HG02938 (cell line): Measurements from ENCODE around the gene MRPL24.

Experiments used
- ATAC-seq: cut with Tn5 transposase; IDR thresholded peaks from one replicate; pipeline ENCODE4 v1.9.1; 2021; ENCODE audit warnings: mild to moderate bottlenecking, moderate library complexity; ENCODE audit not compliant: unreplicated experiment

The MRPL24 gene

GRCh38 chr1:156744344-156744743 is 3.5 kb upstream of the MRPL24 start:
- ATAC-seq: no peak

GRCh38 chr1:156743367-156744302 is 2.7 kb upstream of the MRPL24 start:
- ATAC-seq: no peak

DNA sequence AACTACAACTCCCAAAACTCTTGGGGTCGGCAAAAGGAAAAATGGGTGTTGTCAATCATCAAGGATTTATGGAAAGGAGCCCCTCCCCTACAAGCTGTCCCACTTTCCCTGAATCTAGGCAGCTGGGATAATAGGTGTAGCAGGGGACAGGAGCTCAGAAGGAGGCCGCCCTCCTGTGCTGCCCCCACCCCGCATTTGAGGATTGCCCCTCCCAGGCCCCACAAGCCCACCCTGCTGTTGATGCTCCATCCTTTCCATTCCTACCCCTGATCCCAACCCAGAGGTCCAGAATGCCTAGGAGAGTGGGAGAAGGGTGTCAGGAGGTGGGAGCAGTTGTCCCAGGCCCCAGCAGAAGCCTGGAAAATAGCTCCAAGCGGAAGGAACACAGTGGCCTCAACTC is 1.9 kb upstream of the MRPL24 start:
- no peak for ATAC-seq

- ATAC-seq: no peak
Observed at GRCh38 chr1:156742017-156742416, 1.1 kb upstream of the MRPL24 start.

GRCh38 chr1:156741481-156741983 is 644 bp upstream of the MRPL24 start:
- ATAC-seq: no peak

DNA sequence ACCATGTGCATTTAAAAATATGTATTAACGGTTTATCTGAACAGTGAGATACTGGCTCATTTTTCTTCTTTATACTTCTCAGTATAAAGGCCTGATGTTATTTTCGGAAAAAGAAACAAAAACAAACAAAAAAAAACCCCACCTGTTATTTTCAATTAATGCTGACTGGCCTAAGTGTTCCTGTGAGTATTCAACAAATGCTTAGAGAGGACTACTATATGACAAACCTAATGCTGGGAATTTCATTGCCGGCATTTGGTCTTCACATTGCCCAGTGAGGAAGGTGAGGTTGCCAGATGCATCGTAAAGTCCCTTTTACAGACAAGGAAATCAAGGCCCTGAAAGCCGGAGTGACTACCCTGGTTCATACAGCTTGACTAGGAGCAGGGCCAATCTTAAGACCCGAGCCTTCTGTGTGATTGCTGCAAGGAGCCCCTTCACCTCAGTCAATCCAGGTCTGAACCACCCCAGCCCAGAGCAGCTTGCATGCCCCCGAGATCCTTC is 599 bp downstream of the MRPL24 start:
- no peak for ATAC-seq

GRCh38 chr1:156738916-156739315 is 2.0 kb downstream of the MRPL24 start:
- ATAC-seq: no peak

DNA sequence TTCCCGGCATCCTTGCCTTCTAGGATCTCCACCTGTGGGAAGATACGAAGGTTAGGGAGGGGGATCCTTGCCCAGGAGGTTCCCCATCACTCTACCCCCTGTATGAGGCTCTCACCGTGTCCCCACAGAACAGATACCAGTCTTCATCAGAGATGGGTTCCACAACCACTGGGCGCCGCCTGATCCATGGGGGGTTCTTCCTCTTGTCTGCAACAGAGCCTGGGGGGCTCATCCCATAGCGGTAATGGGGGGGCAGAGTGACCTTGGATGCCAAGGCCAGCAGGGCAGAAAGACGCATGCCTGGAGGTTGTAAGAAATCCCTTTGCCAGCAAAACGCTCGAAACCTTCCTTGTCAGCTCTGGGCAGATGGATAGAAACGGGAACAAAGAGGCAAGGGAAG is 2.5 kb downstream of the MRPL24 start:
- no peak for ATAC-seq

DNA sequence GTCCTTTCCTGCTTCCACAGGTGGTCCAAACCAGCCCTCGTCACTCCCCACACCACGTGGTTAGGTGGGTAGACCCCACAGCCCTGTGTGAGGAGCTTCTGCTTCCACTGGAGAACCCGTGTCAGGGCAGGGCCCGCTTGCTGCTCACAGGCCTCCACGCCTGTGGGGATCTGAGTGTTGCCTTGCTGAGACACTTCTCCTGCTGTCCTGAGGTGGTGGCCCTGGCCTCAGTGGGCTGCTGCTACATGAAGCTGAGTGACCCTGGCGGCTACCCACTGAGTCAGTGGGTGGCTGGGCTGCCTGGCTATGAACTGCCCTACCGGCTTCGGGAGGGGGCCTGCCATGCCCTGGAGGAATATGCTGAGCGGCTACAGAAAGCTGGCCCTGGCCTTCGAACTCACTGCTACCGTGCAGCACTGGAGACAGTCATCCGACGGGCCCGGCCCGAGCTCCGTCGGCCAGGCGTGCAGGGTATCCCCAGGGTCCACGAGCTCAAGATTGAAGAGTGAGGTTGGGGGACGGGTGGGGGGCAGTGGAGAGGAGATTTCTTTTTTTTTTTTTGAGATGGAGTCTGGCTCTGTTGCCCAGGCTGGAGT is 6.8 kb downstream of the MRPL24 start:
- ATAC-seq: no peak

GRCh38 chr1:156728599-156729462 is 12.1 kb downstream of the MRPL24 start, which contains the start of gene ISG20L2:
Gene ISG20L2 (minus strand): TSS chr1:156728766. CDS start chr1:156727652, 1,114 bp downstream.
- peak; percentile 91 for ATAC-seq

DNA sequence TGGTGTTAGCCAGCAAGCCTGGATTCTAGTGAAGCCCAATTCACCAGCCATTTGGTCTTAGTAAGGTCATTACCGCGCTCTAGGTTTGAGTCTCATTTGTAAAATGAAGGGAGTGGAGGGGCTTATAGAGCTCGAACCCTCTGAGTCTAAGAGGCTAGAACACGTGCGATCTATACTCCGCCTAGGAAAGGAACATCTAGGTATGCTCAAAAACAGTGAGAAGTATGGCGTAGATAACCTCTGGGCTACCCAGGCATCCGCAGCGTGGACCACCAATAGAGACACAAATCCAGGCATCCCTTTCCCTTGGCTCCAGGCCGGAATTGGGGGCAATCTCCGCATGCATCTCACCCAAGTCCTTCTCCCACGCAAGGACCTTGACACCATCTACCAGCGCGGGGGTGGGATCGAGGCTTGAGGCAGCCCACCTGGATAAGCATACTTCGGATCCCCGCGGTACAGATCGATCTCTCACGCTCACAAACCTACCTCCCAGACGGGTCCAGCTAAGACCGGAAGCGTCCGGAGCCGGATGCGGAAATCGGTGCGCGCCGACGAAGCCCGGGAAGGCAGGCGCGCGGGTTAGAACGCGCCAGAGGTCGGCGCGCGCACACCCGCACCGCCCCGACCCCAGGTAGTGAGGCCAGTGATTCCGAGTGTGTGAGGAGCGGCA is 12.8 kb downstream of the MRPL24 start, which contains the start of gene METTL25B:
Gene METTL25B, plus strand, starts transcription at position 544 of the 673 bp plus-strand sequence. CDS start 636 bp downstream, outside the sequence.
- ATAC-seq: peak; percentile 48

DNA sequence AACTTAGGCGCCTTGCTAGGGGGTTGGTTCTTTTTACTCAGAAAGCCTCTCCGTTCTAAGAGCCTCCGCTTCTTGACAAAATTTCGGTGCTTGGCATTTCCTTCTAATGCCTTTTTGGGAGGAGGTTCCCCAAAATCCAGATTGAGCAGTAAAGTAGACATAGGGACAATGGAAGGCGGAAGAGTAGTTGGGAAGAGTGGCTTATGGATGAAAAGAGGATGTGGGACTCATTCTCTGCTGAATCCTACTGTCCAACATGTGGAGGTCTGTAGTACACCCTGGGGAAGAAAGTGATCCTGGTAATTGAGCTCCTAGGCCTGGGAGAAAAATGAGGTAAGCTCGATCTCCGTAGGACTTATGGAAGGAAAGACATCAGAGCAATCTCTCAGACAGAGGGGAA is 13.4 kb downstream of the MRPL24 start:
- ATAC-seq: no peak

GRCh38 chr1:156726549-156727226 is 14.2 kb downstream of the MRPL24 start:
- ATAC-seq: no peak

GRCh38 chr1:156725683-156726280 is 15.1 kb downstream of the MRPL24 start:
- ATAC-seq: peak; percentile 33

- no peak for ATAC-seq
Observed at GRCh38 chr1:156721535-156721934, 19.4 kb downstream of the MRPL24 start.

GRCh38 chr1:156721131-156721530 is 19.8 kb downstream of the MRPL24 start:
- ATAC-seq: no peak

- no peak for ATAC-seq
Observed at GRCh38 chr1:156717351-156717750, 23.5 kb downstream of the MRPL24 start.

GRCh38 chr1:156714830-156715229 is 26.1 kb downstream of the MRPL24 start:
- no peak for ATAC-seq

DNA sequence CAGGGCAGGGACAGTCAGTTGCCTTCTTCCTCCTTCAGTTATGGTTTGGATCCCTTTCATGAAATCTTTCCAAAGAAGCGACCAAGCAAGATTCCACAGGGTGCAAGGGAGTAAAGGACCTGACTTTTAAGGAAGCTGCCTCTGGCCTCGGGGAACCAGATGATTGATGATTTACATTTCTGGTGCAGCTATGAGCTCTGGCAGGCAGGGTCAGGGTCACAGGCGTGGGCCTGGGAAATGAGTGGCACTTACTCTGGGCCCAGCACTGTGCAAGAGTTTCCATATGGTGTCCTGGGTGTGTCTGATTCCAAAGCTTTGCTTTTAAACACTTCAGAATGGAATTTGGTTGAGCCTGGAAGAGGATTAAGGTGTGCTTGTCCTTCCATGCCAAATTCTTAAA is 28.3 kb downstream of the MRPL24 start:
- ATAC-seq: no peak
